ENCODE results near the gene DCDC2C. TPM values are rescaled to one million over a fixed set of nuclear protein-coding genes. Genes with fewer than 3 reads are reported as not detected.
A peak's percentile ranks its signal among the peaks of the same experiment; 100 is the strongest.

DCDC2C gene
- polyA plus RNA-seq, 2 of the 4 experiments (the other 2 are of a cell fraction): not detected

GRCh38 chr2:3751806-3752205, 48.4 kb downstream of the DCDC2C start (continued):
- TF ChIP-seq HMGXB4 (CRISPR knock-in tag; IDR thresholded peaks at IDR 0.05; ENCODE audit: borderline replicate concordance): no peak
- TF ChIP-seq RAD21 (conservative IDR thresholded peaks at IDR 0.05 in 1 of 2, IDR thresholded peaks at IDR 0.05 in 1 of 2): no peak
- no peak for TF ChIP-seq NFE2L2 (conservative IDR thresholded peaks at IDR 0.05; ENCODE audit: low read length)

GRCh38 chr2:3752376-3752775, 49.0 kb downstream of the DCDC2C start:
- no peak for FAIRE-seq

GRCh38 chr2:3753561-3753960, 50.2 kb downstream of the DCDC2C start:
- POLR2A ChIA-PET: no interaction called here
- DNase-seq (ENCODE audit: low read depth in 1 of 2, low spot score in 1 of 2) (no peak), FAIRE-seq (no peak), ATAC-seq (no peak)
- H3K4me1 ChIP-seq: no peaks in the 10 kb centered on the region
- no peak overlapping the region for H3K4me3 ChIP-seq
- no peak for TF ChIP-seq CBX2 (IDR thresholded peaks at IDR 0.05; ENCODE audit: borderline replicate concordance, low read depth)
- TF ChIP-seq EHMT2 (IDR thresholded peaks at IDR 0.05; ENCODE audit: low read depth): no peak
- no peak for TF ChIP-seq ESRRA (IDR thresholded peaks at IDR 0.05; ENCODE audit: borderline replicate concordance, low read length)
- TF ChIP-seq RAD21 (conservative IDR thresholded peaks at IDR 0.05 in 1 of 2, IDR thresholded peaks at IDR 0.05 in 1 of 2): no peak
- TF ChIP-seq PHF8 (IDR thresholded peaks at IDR 0.05; ENCODE audit: borderline replicate concordance, low read depth): no peak
- no peak for TF ChIP-seq POLR2A (IDR thresholded peaks at IDR 0.05; ENCODE audit: low read length)
- no peaks in the 10 kb centered on the region for H3K9me3 ChIP-seq
- no peak overlapping the region for H3K27ac ChIP-seq
- CTCF ChIA-PET: interaction anchor here (0.7 kb wide), 1 partner anchor 14 kb away, joined by 4 read pairs; no protein-coding TSS in a partner anchor
- no peak overlapping the region for H3K4me2 ChIP-seq
- 5% methylated on average over 8 of the region's 8 CpGs for WGBS (ENCODE audit: missing lambda C conversion rate)

More at GRCh38 chr2:3752376-3752775, 49.0 kb downstream of the DCDC2C start:
- DNase-seq (ENCODE audit: low read depth in 1 of 2, low spot score in 1 of 2) (no peak), ATAC-seq (no peak)
- WGBS (ENCODE audit: missing lambda C conversion rate): 36% methylated on average over 6 of the region's 6 CpGs
- ChIA-PET POLR2A (no interaction called here), CTCF (interaction anchor here (0.6 to 1.6 kb wide), 2 partner anchors 28 to 52 kb away, joined by 3 to 4 read pairs; no protein-coding TSS in a partner anchor)
- TF ChIP-seq MAX (IDR thresholded peaks at IDR 0.05) (no peak), FOXS1 (CRISPR knock-in tag; IDR thresholded peaks at IDR 0.05) (no peak)
- no peak overlapping the region for H3K4me2 ChIP-seq
- H3K4me3 ChIP-seq: no peak overlapping the region
- no peaks in the 10 kb centered on the region for H3K9me3 ChIP-seq
- H3K4me1 ChIP-seq: no peaks in the 10 kb centered on the region
- H3K27ac ChIP-seq: no peak overlapping the region

- 11% methylated on average over 5 of the region's 5 CpGs for WGBS (ENCODE audit: missing lambda C conversion rate)
Observed at GRCh38 chr2:3754280-3754679, 50.9 kb downstream of the DCDC2C start.

GRCh38 chr2:3754795-3755194, 51.4 kb downstream of the DCDC2C start:
- WGBS (ENCODE audit: missing lambda C conversion rate): 28% methylated on average over 3 of the region's 3 CpGs
- TF ChIP-seq ZFP36 (IDR thresholded peaks at IDR 0.05; ENCODE audit: borderline replicate concordance, partially characterized antibody) (no peak), EHMT2 (IDR thresholded peaks at IDR 0.05; ENCODE audit: low read depth) (no peak), BCL3 (IDR thresholded peaks at IDR 0.05) (no peak), RCOR1 (IDR thresholded peaks at IDR 0.05; ENCODE audit: low read depth, low read length) (no peak), REST (IDR thresholded peaks at IDR 0.05) (no peak), E2F6 (IDR thresholded peaks at IDR 0.05; ENCODE audit: borderline replicate concordance, low read depth) (no peak), KDM5A (IDR thresholded peaks at IDR 0.05) (no peak), FOSB (CRISPR knock-in tag; IDR thresholded peaks at IDR 0.05) (no peak), PHF8 (IDR thresholded peaks at IDR 0.05; ENCODE audit: borderline replicate concordance, low read depth) (no peak), POLR2A (IDR thresholded peaks at IDR 0.05; ENCODE audit: low read length) (no peak), JUNB (IDR thresholded peaks at IDR 0.05) (no peak), CEBPB (IDR thresholded peaks at IDR 0.05) (no peak)

More at GRCh38 chr2:3754280-3754679, 50.9 kb downstream of the DCDC2C start:
- ChIA-PET POLR2A (no interaction called here), CTCF (interaction anchor here (0.7 to 1.1 kb wide), 3 partner anchors 15 to 72 kb away, joined by 3 to 4 read pairs (median 4); no protein-coding TSS in a partner anchor)
- H3K27ac ChIP-seq: no peak overlapping the region
- FAIRE-seq (no peak), DNase-seq (ENCODE audit: low read depth in 1 of 2, low spot score in 1 of 2) (no peak), ATAC-seq (peak in 1 of 2 experiments; percentile 40; a peak in 1 of 6 replicates)
- no peaks in the 10 kb centered on the region for H3K4me1 ChIP-seq
- H3K9me3 ChIP-seq: no peaks in the 10 kb centered on the region
- H3K4me3 ChIP-seq: no peak overlapping the region
- TF ChIP-seq GATA3 (IDR thresholded peaks at IDR 0.05; ENCODE audit: borderline replicate concordance) (no peak), TFCP2L1 (CRISPR knock-in tag; IDR thresholded peaks at IDR 0.05) (no peak), RAD21 (conservative IDR thresholded peaks at IDR 0.05 in 1 of 2, IDR thresholded peaks at IDR 0.05 in 1 of 2) (0 out of 5 replicates have a peak, but pooled peaks of 1 of the 2 experiments have one; percentile 14)
- H3K4me2 ChIP-seq: no peak overlapping the region

More at GRCh38 chr2:3754795-3755194, 51.4 kb downstream of the DCDC2C start:
- DNase-seq (ENCODE audit: low read depth in 1 of 2, low spot score in 1 of 2) (no peak), FAIRE-seq (no peak), ATAC-seq (no peak)
- Histone ChIP-seq H3K27ac (no peak overlapping the region), H3K4me3 (no peak overlapping the region), H3K4me1 (no peaks in the 10 kb centered on the region), H3K9me3 (no peaks in the 10 kb centered on the region), H3K4me2 (no peak overlapping the region)
- POLR2A ChIA-PET: no interaction called here
- CTCF ChIA-PET: interaction anchor here (0.9 to 1.1 kb wide), 2 partner anchors 27 to 71 kb away, joined by 3 to 4 read pairs; no protein-coding TSS in a partner anchor

Measured in A549 (cell line).